ENCODE measurements around the gene ARL5C. TPM values are rescaled to one million over a fixed set of nuclear protein-coding genes. Genes with fewer than 3 reads are reported as not detected.

Gene ARL5C, protein sequence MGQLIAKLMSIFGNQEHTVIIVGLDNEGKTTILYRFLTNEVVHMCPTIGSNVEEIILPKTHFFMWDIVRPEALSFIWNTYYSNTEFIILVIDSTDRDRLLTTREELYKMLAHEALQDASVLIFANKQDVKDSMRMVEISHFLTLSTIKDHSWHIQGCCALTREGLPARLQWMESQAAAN
- total RNA-seq = not detected

DNA sequence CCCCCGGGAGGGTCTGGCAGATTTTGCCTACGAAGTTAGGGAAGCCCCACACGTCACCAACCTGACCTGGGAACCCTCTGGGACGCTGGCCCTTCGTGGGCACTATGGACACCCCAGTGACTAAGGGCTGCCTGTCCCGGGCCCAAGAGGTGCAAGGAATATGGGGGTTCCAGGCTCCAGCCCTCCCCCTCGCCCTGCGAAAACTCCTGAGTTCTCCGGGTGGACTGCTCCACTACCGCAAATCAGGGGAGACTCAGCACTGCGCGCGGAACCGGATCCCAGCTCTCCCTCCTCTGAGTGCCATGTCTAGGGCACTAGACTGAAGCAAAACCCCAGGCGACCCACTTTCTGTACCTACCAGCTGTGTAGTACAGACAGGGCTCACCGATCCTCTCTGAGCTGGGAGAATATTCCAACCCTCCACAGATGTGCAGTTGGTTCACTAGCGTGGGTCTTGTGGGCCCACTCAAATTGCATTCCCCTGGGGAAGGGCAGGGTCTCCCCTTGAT is at the start of gene ARL5C:
TSS of gene ARL5C (minus strand) at position 321 of the 509 bp plus-strand sequence. CDS start 401 bp downstream, outside the sequence.
- TF ChIP-seq, protein P1, sequence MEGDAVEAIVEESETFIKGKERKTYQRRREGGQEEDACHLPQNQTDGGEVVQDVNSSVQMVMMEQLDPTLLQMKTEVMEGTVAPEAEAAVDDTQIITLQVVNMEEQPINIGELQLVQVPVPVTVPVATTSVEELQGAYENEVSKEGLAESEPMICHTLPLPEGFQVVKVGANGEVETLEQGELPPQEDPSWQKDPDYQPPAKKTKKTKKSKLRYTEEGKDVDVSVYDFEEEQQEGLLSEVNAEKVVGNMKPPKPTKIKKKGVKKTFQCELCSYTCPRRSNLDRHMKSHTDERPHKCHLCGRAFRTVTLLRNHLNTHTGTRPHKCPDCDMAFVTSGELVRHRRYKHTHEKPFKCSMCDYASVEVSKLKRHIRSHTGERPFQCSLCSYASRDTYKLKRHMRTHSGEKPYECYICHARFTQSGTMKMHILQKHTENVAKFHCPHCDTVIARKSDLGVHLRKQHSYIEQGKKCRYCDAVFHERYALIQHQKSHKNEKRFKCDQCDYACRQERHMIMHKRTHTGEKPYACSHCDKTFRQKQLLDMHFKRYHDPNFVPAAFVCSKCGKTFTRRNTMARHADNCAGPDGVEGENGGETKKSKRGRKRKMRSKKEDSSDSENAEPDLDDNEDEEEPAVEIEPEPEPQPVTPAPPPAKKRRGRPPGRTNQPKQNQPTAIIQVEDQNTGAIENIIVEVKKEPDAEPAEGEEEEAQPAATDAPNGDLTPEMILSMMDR (IDR thresholded peaks at IDR 0.05) = no peak
- H3K4me3 Mint-ChIP-seq = peak within 1 kb of the TSS; percentile 79
- H3K27ac Mint-ChIP-seq = peak within 1 kb of the TSS; percentile 55
- intact Hi-C loops (cut with micrococcal nuclease) = no loop called here
- DNase-seq = no peak
- no peak for ATAC-seq
- POLR2A ChIA-PET = interaction anchor here (0.5 to 4.0 kb wide), 4 partner anchors 9 to 313 kb away, joined by 3 to 32 read pairs (median 10); partner anchors contain the start of genes PLXDC1 and RPL19
- H3K36me3 Mint-ChIP-seq (ENCODE audit: low read depth) = no peaks in the 10 kb centered on the region
- CTCF ChIA-PET = interaction anchor here (0.7 to 8.1 kb wide), 14 partner anchors 9 to 199 kb away, joined by 3 to 151 read pairs (median 8); partner anchors contain the start of genes FBXO47 and PLXDC1
- peaks cover 12% of the 10 kb centered on the region for H3K27me3 Mint-ChIP-seq
- peaks cover 3% of the 10 kb centered on the region for H3K9me3 Mint-ChIP-seq
- peaks cover 14% of the 10 kb centered on the region for H3K4me1 Mint-ChIP-seq (ENCODE audit: low read depth)

DNA sequence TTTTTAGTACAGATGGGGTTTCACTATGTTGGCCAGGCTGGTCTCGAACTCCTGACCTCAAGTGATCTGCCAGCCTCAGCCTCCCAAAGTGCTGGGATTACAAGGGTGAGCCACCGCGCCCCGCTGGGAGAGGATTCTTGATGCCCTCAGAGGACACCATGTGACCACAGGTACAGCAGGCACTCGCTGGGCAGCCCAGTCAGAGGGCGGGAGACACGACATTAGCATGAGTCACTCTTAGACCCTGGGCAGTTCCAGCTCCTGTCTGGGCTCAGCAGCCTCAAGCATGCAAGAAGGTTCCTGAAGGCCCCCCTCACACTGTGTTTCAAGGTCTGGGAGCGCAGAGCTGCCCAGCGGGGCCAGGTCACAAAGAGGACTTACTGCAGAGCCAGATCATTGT is 47.9 kb upstream of the ARL5C start:
- DNase-seq = no peak
- intact Hi-C loops (cut with micrococcal nuclease) = no loop called here
- TF ChIP-seq, protein P1 (IDR thresholded peaks at IDR 0.05) = no peak
- peaks cover 2% of the 10 kb centered on the region for H3K27me3 Mint-ChIP-seq
- ChIA-PET POLR2A (interaction anchor here (1.5 kb wide), 1 partner anchor 14 kb away, joined by 3 read pairs; the partner anchor contains the start of gene RPL19), CTCF (interaction anchor here (27.4 kb wide), 1 partner anchor 21 kb away, joined by 516 read pairs; no protein-coding TSS in a partner anchor)
- ATAC-seq = no peak
- H3K9me3 Mint-ChIP-seq = no peaks in the 10 kb centered on the region
- H3K4me1 Mint-ChIP-seq (ENCODE audit: low read depth) = peaks cover 18% of the 10 kb centered on the region
- no peak overlapping the region for H3K4me3 Mint-ChIP-seq
- no peaks in the 10 kb centered on the region for H3K36me3 Mint-ChIP-seq (ENCODE audit: low read depth)
- no peak overlapping the region for H3K27ac Mint-ChIP-seq

DNA sequence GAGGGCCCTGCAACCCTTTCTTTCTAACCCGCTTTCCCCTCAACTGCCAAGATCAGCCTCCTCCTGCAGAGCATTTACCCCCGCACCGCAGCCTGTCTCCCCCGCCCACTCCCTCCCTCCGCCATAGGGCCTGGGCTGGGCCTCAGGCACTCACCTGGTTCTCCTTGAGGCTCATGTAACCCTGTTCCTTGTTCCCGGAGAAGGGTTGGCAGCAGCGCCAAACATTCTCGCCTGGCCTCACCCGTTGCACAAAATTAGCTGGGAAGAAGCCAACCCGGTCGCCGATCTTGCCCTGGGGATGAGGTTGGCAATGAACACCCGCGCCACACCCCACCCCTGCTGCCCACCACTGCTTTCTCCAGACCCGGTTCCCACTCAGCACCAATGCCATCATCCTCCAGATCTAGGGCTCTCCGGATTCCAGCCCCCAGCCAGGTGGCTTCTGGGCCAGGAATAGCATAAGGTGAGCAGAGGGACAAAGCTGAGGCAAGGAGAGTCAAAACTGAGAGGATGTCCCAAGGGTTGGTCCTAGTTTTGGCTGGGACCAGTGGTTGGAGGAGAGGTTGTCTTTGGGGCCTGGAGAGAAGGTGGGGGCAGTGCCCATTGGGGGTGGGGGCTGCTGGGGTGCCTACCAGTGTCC is 47.0 kb upstream of the ARL5C start:
- peaks cover 2% of the 10 kb centered on the region for H3K27me3 Mint-ChIP-seq
- peaks cover 27% of the 10 kb centered on the region for H3K4me1 Mint-ChIP-seq (ENCODE audit: low read depth)
- ATAC-seq (no peak), DNase-seq (no peak)
- ChIA-PET POLR2A (interaction anchor here (0.8 to 1.2 kb wide), 2 partner anchors 13 to 59 kb away, joined by 3 to 4 read pairs; partner anchors contain the start of gene RPL19), CTCF (interaction anchor here (27.4 kb wide), 1 partner anchor 22 kb away, joined by 516 read pairs; no protein-coding TSS in a partner anchor)
- H3K36me3 Mint-ChIP-seq (ENCODE audit: low read depth) = no peaks in the 10 kb centered on the region
- TF ChIP-seq, protein P1 (IDR thresholded peaks at IDR 0.05) = no peak
- H3K27ac Mint-ChIP-seq = no peak overlapping the region
- no peaks in the 10 kb centered on the region for H3K9me3 Mint-ChIP-seq
- intact Hi-C loops (cut with micrococcal nuclease) = no loop called here
- no peak overlapping the region for H3K4me3 Mint-ChIP-seq

DNA sequence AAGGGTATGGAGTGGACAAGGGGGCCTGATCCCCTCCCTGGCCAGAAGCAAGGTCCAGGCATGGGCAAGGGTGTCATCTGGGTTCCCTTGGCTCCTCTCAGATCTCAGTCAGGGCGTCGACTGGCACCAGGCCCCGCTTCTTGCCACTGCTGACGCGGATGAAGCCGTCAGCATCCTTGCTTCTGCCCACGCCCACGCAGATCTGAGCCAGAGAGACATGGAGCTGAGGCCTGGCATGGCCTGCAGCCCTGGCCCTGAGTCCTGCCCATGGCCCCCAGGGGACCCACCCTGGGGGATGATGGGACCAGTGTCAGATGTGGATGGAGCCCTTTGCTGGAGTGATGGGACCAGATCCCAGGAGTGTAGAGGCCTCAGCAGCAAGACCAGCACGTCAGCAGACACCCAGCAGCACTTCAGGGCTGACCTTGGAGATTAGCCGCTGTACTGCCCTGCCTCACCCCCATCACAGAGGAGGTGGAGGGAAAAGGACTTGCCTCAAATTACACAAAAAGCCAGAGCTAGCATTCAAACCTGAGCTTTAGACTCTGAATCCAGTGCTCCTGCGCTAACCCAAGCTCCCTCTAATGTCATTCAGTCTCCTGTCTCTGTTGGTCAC is 46.3 kb upstream of the ARL5C start:
- intact Hi-C loops (cut with micrococcal nuclease) = no loop called here
- ATAC-seq = no peak
- Mint-ChIP-seq H3K27me3 (peaks cover 2% of the 10 kb centered on the region), H3K4me3 (no peak overlapping the region), H3K4me1 (ENCODE audit: low read depth) (peaks cover 33% of the 10 kb centered on the region), H3K27ac (no peak overlapping the region), H3K9me3 (no peaks in the 10 kb centered on the region), H3K36me3 (ENCODE audit: low read depth) (no peaks in the 10 kb centered on the region)
- TF ChIP-seq, protein P1 (IDR thresholded peaks at IDR 0.05) = no peak
- no peak for DNase-seq
- ChIA-PET CTCF (interaction anchor here (27.4 kb wide), 1 partner anchor 23 kb away, joined by 516 read pairs; no protein-coding TSS in a partner anchor), POLR2A (interaction anchor here (0.7 to 1.2 kb wide), 3 partner anchors 12 to 58 kb away, joined by 3 to 4 read pairs (median 3); partner anchors contain the start of gene RPL19)
